NCI-H2227 treated with DMSO at 0.1 percent for 48 hours (cell line): Measurements from ENCODE around the gene GGT5.
"Not testable (repeated sequence)": the region's sequence is repeated elsewhere in the genome, so short reads cannot be mapped to it uniquely, and the experiment has no call there.

Experiments used
- DNase-seq: peaks from one replicate; lab custom pipeline; 2025; lab: John Stamatoyannopoulos, UW

The GGT5 gene

GRCh38 chr22:24205438-24206195, 39.3 kb downstream of the GGT5 start:
- no peak for DNase-seq

GRCh38 chr22:24203856-24204255, 41.0 kb downstream of the GGT5 start:
- not testable (repeated sequence) for DNase-seq

- DNase-seq: no peak
Observed at GRCh38 chr22:24201681-24202614, 42.9 kb downstream of the GGT5 start.

GRCh38 chr22:24200619-24201212, 44.2 kb downstream of the GGT5 start:
- DNase-seq: no peak

- DNase-seq: no peak
Observed at GRCh38 chr22:24198682-24199052, 46.2 kb downstream of the GGT5 start.

GRCh38 chr22:24191893-24192292, 53.0 kb downstream of the GGT5 start:
- no peak for DNase-seq

- no peak for DNase-seq
Observed at GRCh38 chr22:24191381-24191841, 53.5 kb downstream of the GGT5 start.

- no peak for DNase-seq
Observed at GRCh38 chr22:24190596-24191208, 54.2 kb downstream of the GGT5 start.

- no peak for DNase-seq
Observed at GRCh38 chr22:24190159-24190540, 54.7 kb downstream of the GGT5 start.

GRCh38 chr22:24189249-24190158, 55.4 kb downstream of the GGT5 start:
- DNase-seq: no peak

GRCh38 chr22:24188705-24189248, 56.1 kb downstream of the GGT5 start:
- no peak for DNase-seq

- DNase-seq: no peak
Observed at GRCh38 chr22:24187731-24188644, 56.9 kb downstream of the GGT5 start.

- no peak for DNase-seq
Observed at GRCh38 chr22:24186892-24187670, 57.8 kb downstream of the GGT5 start.

GRCh38 chr22:24186352-24186740, 58.5 kb downstream of the GGT5 start:
- DNase-seq: no peak

- no peak for DNase-seq
Observed at GRCh38 chr22:24185501-24186351, 59.2 kb downstream of the GGT5 start.

- DNase-seq: no peak
Observed at GRCh38 chr22:24185001-24185500, 59.8 kb downstream of the GGT5 start.

GRCh38 chr22:24184057-24184798, 60.7 kb downstream of the GGT5 start:
- DNase-seq: no peak
